ENCODE results near the gene UNC5A.

UNC5A gene

DNA sequence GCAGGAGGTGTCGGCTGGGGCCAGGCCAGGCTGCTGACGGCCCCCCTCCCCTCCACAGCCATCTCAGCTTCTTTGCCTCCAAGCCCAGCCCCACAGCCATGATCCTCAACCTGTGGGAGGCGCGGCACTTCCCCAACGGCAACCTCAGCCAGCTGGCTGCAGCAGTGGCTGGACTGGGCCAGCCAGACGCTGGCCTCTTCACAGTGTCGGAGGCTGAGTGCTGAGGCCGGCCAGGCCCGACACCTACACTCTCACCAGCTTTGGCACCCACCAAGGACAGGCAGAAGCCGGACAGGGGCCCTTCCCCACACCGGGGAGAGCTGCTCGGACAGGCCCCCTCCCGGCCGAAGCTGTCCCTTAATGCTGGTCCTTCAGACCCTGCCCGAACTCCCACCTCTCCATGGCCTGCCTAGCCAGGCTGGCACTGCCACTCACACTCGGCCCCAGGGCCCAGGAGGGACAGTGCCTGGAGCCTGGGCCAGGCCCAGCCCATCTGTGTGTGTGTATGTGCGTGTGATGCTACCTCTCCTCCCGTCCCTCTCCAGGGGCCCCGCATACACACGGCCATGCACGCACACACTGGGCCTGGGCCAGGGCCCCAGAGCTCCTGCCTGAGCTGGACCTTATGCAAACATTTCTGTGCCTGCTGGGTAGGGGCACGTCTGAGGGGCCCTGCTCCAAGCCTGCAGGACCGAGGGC, 69.5 kb downstream of the UNC5A start:
- no peak for DNase-seq (ENCODE audit: low read depth in 2 of 2)

DNA sequence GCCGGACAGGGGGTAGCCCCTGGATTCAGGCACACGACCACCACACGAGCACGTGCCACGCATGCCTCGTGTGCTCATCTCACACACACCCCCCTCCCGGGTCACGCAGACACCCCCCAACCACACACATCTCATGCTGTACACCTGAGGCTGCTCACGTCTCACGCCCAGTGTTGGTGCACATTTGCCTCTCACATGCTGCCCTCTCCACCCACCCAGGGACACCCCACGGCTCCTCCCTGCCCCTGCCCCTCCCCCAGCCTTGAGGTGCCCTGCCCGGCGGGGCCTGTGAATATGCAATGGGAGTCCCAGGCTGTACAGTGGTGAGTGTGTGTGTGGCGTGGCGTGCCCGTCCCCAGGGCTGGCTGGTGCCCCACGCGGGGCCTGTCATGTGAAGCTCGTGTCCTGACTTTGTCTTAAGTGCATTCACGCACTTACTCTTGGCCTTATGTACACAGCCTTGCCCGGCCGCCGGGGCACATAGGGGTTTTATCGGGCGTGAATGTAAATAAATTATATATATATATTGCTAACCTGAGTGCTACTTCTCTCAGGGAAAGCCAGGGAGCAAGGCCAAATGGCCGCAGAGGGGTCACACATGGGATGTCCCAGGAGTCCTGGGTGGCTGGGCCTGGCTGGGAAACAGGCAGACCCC, 70.1 kb downstream of the UNC5A start:
- no peak for DNase-seq (ENCODE audit: low read depth in 2 of 2)

DNA sequence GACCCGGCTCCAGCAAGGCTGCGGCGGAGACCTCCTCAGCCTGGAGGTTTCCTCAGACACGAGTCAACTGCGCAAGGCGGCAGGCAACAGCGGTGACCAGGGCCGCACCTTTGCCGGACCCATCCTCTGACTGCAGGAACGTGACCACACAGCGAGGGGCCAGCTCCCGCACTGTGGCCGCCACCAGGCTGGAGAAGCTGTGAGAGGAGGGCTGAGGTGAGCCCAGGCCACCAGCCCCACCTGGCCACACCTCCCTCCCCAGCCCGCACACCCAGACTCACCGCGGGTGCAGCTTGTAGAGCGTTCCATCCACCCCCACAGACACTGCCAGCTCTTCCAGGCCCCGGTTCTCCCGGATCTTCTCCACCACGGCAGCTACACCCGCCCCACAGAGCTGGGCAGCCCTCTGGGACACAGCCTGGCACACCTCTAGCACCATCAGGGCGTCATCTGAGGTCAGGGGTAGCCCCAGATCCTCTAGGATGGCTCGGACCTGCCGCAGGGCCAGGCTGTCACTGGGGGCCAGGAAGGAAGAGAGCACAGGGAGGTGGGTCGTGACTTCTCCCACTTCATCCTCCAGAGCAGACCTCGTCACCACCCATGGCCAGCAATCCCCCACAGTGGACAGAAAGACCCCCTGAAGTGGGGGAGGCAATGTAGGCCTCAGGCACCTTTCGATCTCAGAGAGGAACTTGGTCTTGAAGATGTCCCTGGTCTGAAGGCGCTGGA, 70.8 kb downstream of the UNC5A start:
- DNase-seq (ENCODE audit: low read depth in 2 of 2): no peak

GRCh38 chr5:176881816-176882566, 71.6 kb downstream of the UNC5A start:
- no peak for DNase-seq (ENCODE audit: low read depth in 2 of 2)

DNA sequence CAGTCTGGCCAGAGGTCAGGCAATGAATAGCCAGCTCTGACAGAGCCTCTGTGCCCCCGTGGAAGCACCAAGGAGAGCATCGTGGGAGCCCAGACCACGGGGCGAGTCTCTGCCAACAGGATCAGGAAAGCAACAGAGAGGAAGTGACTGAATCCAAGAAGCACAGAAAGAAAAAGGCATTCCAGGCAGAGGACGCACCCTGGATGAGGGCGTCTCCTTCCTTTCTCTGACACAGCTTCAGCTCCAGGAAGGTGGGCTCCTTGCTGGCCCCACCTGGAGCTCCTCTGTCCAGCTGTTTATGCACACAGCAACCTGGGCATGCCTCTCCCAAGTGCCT, 72.2 kb downstream of the UNC5A start:
- no peak for DNase-seq (ENCODE audit: low read depth in 2 of 2)

- DNase-seq (ENCODE audit: low read depth in 2 of 2): no peak
Observed at GRCh38 chr5:176883700-176884570, 73.6 kb downstream of the UNC5A start.

GRCh38 chr5:176884571-176884890, 74.2 kb downstream of the UNC5A start:
- DNase-seq (ENCODE audit: low read depth in 2 of 2): no peak

GRCh38 chr5:176886336-176887251, 76.2 kb downstream of the UNC5A start:
- no peak for DNase-seq (ENCODE audit: low read depth in 2 of 2)

DNA sequence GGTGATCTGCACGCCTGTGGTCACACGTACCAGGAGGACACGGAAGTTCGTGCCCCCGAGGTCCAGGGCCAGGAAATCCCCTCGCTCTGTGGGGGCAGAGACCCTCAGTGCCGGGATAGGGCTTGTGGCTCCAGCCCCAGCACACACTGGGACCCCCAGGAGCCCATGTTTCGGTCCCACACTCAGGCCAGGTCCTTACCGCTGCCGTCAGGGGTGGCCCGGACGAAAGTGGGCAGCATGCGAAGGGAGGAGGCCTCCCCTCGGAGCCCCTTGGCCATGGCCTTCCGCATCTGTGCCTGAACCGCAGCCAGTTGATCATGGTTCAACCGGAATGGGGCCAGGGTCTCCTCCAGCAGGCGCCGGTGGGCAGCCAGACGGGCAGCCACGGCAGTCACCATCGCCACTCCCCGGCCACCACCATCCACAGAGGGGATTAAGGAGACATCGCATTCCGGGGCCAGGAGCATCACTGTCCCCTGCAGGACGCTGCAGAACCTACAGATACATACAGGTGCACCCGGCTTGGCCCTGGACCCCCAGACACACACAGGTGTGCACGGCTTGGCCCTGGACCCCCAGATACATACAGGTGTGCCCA, 77.0 kb downstream of the UNC5A start:
- no peak for DNase-seq (ENCODE audit: low read depth in 2 of 2)

- no peak for DNase-seq (ENCODE audit: low read depth in 2 of 2)
Observed at GRCh38 chr5:176888016-176888864, 77.9 kb downstream of the UNC5A start.

- no peak for DNase-seq (ENCODE audit: low read depth in 2 of 2)
Observed at GRCh38 chr5:176888865-176889165, 78.5 kb downstream of the UNC5A start.

DNA sequence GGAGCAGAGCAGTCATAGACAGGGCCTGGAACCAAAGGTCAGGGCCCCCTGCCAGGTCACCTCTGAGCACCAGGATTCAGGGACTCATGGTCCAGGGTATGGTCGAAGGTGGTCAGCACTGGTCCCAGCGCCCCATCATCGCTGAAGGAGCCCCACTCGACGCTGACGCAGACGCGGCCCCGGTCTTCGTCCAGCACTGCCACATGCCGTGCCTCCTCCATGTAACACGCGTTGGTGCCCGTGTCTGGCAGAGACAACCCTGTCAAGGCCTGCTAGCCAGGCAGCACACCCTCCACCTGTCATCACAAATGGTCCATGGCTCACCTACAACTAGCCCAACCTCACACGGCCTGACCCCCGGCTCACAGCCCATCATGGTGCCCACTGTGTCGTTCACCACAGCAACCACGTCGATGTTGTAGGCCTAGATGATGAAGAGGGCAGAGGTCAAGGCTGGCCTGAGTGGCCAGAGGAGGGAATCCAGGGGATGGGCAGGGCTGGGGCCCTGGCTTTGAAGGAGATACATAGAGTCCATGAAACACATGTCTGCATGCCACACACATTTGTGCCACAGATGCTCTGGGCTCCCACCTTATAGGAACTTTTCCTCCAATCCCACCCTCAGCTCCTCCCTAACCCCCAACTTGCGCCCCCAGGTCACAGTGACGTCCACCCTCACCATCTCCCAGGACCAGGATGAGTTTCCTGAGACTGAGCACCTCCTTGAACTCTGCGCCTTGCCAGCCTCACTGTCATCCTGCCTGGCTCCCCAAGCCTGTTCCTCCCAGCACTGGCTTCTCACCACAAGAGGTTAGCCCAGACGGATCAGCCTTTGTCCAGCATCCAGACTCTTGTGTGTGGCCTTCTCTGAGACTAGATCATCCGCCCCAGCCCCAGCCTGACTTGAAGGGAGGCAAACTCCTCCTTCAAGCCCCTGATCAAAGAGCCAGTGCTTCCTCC, 79.2 kb downstream of the UNC5A start:
- DNase-seq (ENCODE audit: low read depth in 2 of 2): no peak

GRCh38 chr5:176890455-176891330, 80.3 kb downstream of the UNC5A start:
- no peak for DNase-seq (ENCODE audit: low read depth in 2 of 2)

GRCh38 chr5:176891331-176891958, 81.1 kb downstream of the UNC5A start:
- no peak for DNase-seq (ENCODE audit: low read depth in 2 of 2)

- no peak for DNase-seq (ENCODE audit: low read depth in 2 of 2)
Observed at GRCh38 chr5:176892663-176893062, 82.3 kb downstream of the UNC5A start.

GRCh38 chr5:176894298-176894697, 83.9 kb downstream of the UNC5A start:
- DNase-seq (ENCODE audit: low read depth in 2 of 2): no peak

DNA sequence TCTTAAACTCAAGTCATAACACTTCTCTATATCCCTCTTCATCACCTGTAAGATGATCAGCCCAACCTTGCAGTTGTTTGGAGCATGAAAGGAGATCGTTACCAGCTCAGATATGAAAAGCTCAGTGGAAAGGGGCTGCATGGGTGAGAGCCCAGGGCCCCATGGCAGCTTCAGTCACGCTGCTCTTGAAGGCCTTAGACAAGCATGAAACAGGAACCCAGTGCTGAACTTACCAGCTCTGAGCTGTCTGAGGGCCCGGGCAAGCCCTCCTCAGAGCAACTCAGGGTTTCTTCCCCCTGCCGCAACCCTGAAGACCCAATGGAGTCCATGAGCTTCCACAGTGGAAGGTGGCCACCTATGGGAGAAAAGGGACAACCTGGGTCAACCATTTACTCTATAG, 85.5 kb downstream of the UNC5A start:
- no peak for DNase-seq (ENCODE audit: low read depth in 2 of 2)
